GM12878 (cell line): ENCODE measurements around the gene MXI1. TPM values are rescaled to one million over a fixed set of nuclear protein-coding genes. Genes with fewer than 3 reads are reported as not detected.

Experiments
- CEBPB ChIP-seq, 2 experiments: fragments of 150-350 bp in 1 of 2; IDR thresholded peaks; 2 replicates each; pipeline ENCODE4 v1.6.1; 2012 to 2014; ENCODE audit warnings: low read depth in 2 of 2, low read length in 2 of 2, borderline replicate concordance in 1 of 2, inconsistent platforms in 1 of 2
- E2F4 ChIP-seq: IDR thresholded peaks from 2 replicates; pipeline ENCODE4 v1.6.1; 2012; ENCODE audit warnings: low read depth, low read length, improper control_type of control experiment
- IRF3 ChIP-seq: fragments of 450-650 bp; IDR thresholded peaks from 2 replicates; pipeline ENCODE4 v1.6.1; 2014; ENCODE audit warnings: mild to moderate bottlenecking
- IRF4 ChIP-seq: IDR thresholded peaks from 2 replicates; pipeline ENCODE4 v1.6.1; 2011; ENCODE audit warnings: low read depth, low read length
- LARP7 ChIP-seq: fragments of 450-650 bp; IDR thresholded peaks from 2 replicates; pipeline ENCODE4 v1.6.1; 2017; ENCODE audit warnings: mild to moderate bottlenecking
- MEF2A ChIP-seq: IDR thresholded peaks from 2 replicates; pipeline ENCODE4 v1.6.1; 2011; ENCODE audit warnings: low read depth, mild to moderate bottlenecking, low read length, moderate library complexity; ENCODE audit not compliant: insufficient read depth
- MYB ChIP-seq: fragments of 150-350 bp; IDR thresholded peaks from 2 replicates; pipeline ENCODE4 v1.6.1; 2014; ENCODE audit warnings: mild to moderate bottlenecking, low read depth, low read length, borderline replicate concordance
- MYC ChIP-seq: IDR thresholded peaks from 2 replicates; pipeline ENCODE4 v1.6.1; 2011; ENCODE audit warnings: mild to moderate bottlenecking, low read length, moderate library complexity, inconsistent platforms; ENCODE audit not compliant: insufficient read depth, insufficient replicate concordance, insufficient read length, severe bottlenecking
- NFYA ChIP-seq: IDR thresholded peaks from 2 replicates; pipeline ENCODE4 v1.6.1; 2011; ENCODE audit warnings: low read depth, mild to moderate bottlenecking, low read length, improper control_type of control experiment, borderline replicate concordance
- PML ChIP-seq: IDR thresholded peaks from 2 replicates; pipeline ENCODE4 v1.6.1; 2012; ENCODE audit warnings: low read length, inconsistent platforms
- SMAD5 ChIP-seq: IDR thresholded peaks from 2 replicates; pipeline ENCODE4 v1.6.1; 2016; ENCODE audit warnings: antibody characterized with exemption, low read depth
- SMARCA5 ChIP-seq: fragments of 450-650 bp; IDR thresholded peaks from 2 replicates; pipeline ENCODE4 v1.6.1; 2017; ENCODE audit warnings: mild to moderate bottlenecking
- ZBTB33 ChIP-seq: fragments of 450-650 bp; IDR thresholded peaks from 2 replicates; pipeline ENCODE4 v1.6.1; 2017; ENCODE audit warnings: mild to moderate bottlenecking
- ZNF207 ChIP-seq: fragments of 450-650 bp; IDR thresholded peaks from 2 replicates; pipeline ENCODE4 v1.6.1; 2014; ENCODE audit warnings: antibody characterized with exemption, mild to moderate bottlenecking, borderline replicate concordance
- polyA plus RNA-seq, 11 experiments: library from polyadenylated mRNA; depleted of rRNA in 4 of 11; unstranded in 6 of 11; stranded (reverse) in 5 of 11; fragments of >200 nt; fragmentation: Nextera tagmentation in 4 of 11; fragmentation: Illumina TruSeq in 1 of 11; extraction: Ambion mirVana in 4 of 11; extraction: Trizol in 1 of 11; gene quantifications; 1 replicate in 1 of 11; 2 replicates in 10 of 11; pipeline versions ENCODE4 v1.2.1 to v1.2.3, GENCODE V29; 2011 to 2016; ENCODE audit warnings: inconsistent platforms in 2 of 11, missing spikeins in 2 of 11, low read depth in 1 of 11
- total RNA-seq, 4 experiments: library from RNA; depleted of rRNA in 3 of 4; stranded (reverse); fragments of >200 nt in 3 of 4; fragmentation: Illumina TruSeq in 1 of 4; extraction: Trizol in 1 of 4; gene quantifications; 2 replicates each; pipeline versions ENCODE4 v1.2.1 to v1.2.3, GENCODE V29; 2013 to 2021

Gene MXI1
- total and polyA plus RNA-seq, 10 of the 15 experiments (the other 5 are each of a cell fraction or from before 2014, with no cell fraction given) = 0.23 to 8.0 (median 0.41) TPM

- TF ChIP-seq MEF2A = no peak
- TF ChIP-seq CEBPB (IDR thresholded peaks at IDR 0.05; ENCODE audit: borderline replicate concordance in 1 of 2, low read depth in 2 of 2, low read length in 2 of 2) = no peak
- TF ChIP-seq E2F4 = no peak
- TF ChIP-seq ZBTB33 = no peak
- TF ChIP-seq LARP7 = peak; percentile 62
- no peak for TF ChIP-seq IRF4
- TF ChIP-seq MYC = no peak
- 0 out of 2 replicates have a peak, but pooled peaks have one; percentile 58 for TF ChIP-seq SMARCA5
- TF ChIP-seq IRF3 = 0 out of 2 replicates have a peak, but pooled peaks have one; percentile 1
- TF ChIP-seq NFYA = no peak
- no peak for TF ChIP-seq MYB
- no peak for TF ChIP-seq PML
- no peak for TF ChIP-seq SMAD5
- peak; percentile 60; the same call in 1 of the 2 replicates for TF ChIP-seq ZNF207
- TF ChIP-seq, all 136 proteins: peak for 4
Measured at GRCh38 chr10:110211465-110211843, 4.0 kb downstream of the MXI1 start (continued).
